Measurements from ENCODE around the gene DIS3L2.

Gene DIS3L2

DNA sequence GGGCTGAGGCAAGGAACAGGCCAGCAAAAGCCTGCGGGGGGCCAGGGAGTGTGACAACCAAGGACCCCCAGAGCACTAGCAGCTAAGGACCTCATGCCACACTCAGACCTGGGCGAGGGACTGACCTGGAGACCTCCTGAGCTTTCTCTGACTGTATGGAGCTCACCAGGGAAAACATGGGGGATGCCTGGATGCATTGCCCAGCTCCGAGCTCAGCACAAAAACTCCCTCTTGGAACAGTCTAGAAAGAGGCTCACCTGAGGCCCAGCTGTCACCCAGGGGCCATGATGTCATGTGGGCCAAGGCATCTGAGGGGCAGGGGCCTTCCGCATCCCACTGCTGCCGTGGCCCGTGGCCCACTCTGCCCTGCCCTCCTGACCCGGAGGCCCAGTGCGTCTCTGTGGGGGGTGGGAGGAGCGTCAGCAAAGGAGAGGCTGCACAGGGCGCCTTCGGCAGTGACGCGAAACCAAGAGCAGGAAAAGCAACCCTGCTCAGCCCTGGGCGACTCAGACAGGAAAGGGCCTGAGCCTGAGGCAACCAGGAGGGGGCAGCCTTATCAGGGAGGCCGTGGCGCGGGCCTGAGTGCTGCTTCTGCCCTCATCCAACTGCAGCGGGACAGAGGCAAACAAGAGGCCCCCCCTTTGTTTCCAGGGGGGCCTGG, 359.8 kb downstream of the DIS3L2 start:
- no peak overlapping the region for H3K27ac ChIP-seq (replicated peaks; ENCODE audit: low read length)
- H3K18ac ChIP-seq (ENCODE audit: low read length), result peak overlapping the region; percentile 49
- H2BK15ac ChIP-seq (ENCODE audit: low read length), result no peak overlapping the region
- H3K4me2 ChIP-seq (ENCODE audit: insufficient read depth, low read length, poor library complexity, severe bottlenecking), result no peak overlapping the region
- H2BK120ac ChIP-seq (ENCODE audit: low read depth, low read length), result no peak overlapping the region
- peaks cover 3% of the 10 kb centered on the region for H3K79me1 ChIP-seq (ENCODE audit: low read depth, low read length)
- no peaks in the 10 kb centered on the region for H3K27me3 ChIP-seq (ENCODE audit: control insufficient read depth in 3 of 3, insufficient read depth in 3 of 3, low read depth in 1 of 3, low read length in 3 of 3)
- no peak overlapping the region for H3K4ac ChIP-seq (ENCODE audit: low read length)
- no peak overlapping the region for H3K23ac ChIP-seq (ENCODE audit: low read depth, low read length, poor library complexity)
- no peaks in the 10 kb centered on the region for H3K36me3 ChIP-seq (replicated peaks in 1 of 2; ENCODE audit: control insufficient read depth in 2 of 2, insufficient read depth in 2 of 2, low read length in 2 of 2)
- no peak overlapping the region for H2BK5ac ChIP-seq (ENCODE audit: low read length)
- no peaks in the 10 kb centered on the region for H3K9me3 ChIP-seq (replicated peaks in 1 of 2; ENCODE audit: control insufficient read depth in 2 of 2, insufficient read depth in 1 of 2, low read depth in 1 of 2, low read length in 2 of 2)
- H4K8ac ChIP-seq (ENCODE audit: low read depth, low read length), result no peak overlapping the region
- H2AK5ac ChIP-seq (ENCODE audit: low read depth, low read length), result no peak overlapping the region
- no peak overlapping the region for H2AFZ ChIP-seq (ENCODE audit: low read length)
- no peak overlapping the region for H4K91ac ChIP-seq (ENCODE audit: low read depth, low read length, poor library complexity)
- WGBS, 2 donors (ENCODE audit: extremely low coverage in 2 of 2, insufficient read length in 2 of 2, insufficient replicate concordance in 1 of 2), result no CpG with 5 or more reads among the region's 18 CpGs
- no peak overlapping the region for H3K4me3 ChIP-seq (ENCODE audit: low read length in 2 of 2)
- no peak overlapping the region for H2BK12ac ChIP-seq (ENCODE audit: low read length)
- no peak overlapping the region for H3K14ac ChIP-seq (ENCODE audit: low read length)
- H3K9ac ChIP-seq (ENCODE audit: low read depth, low read length, poor library complexity), result no peak overlapping the region
- no peak for DNase-seq (ENCODE audit: low spot score)
- peaks cover 2% of the 10 kb centered on the region in 2 donors for H3K4me1 ChIP-seq (ENCODE audit: control insufficient read depth in 2 of 2, insufficient read depth in 1 of 2, low read depth in 1 of 2, low read length in 2 of 2)

DNA sequence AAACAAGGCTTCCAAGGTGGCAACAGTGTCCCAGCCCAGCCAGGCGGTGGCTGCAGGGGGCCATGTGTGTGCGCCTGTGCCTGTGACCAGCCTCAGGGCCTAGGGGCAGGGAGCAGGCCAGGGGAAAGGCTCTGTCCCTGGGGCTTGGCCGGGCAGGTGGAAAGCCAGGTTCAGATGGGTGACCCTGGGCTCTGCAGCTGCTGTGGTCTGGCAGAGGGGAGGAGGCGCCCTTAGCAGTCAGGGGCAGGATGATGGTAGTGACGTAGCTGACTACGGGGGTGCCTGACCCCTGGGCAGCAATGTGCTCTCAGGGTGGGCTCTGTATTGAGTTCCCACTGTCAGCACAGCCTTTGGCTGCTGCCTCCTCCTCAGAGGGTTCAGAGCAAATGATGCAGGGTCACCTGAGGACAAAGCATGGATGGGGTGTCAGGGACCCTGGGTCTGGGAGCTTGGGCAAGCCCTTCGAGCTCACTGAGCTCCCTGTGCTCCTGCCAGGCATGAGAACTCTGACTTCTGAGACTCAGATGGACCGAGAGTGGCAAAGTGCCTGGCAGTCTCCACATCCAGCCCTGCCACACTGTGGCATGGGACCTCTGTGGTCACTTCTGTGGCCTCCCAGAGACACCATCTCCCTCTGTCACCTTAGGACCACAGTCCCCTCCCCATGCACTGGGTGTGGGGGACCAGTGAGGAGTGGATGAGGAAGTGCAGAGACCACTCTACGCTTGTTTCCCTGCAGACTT, 360.5 kb downstream of the DIS3L2 start:
- peaks cover 0 to 2% of the 10 kb centered on the region in 2 donors for H3K4me1 ChIP-seq (ENCODE audit: control insufficient read depth in 2 of 2, insufficient read depth in 1 of 2, low read depth in 1 of 2, low read length in 2 of 2)
- no peak overlapping the region for H2AK5ac ChIP-seq (ENCODE audit: low read depth, low read length)
- no peak overlapping the region for H3K14ac ChIP-seq (ENCODE audit: low read length)
- H3K9me3 ChIP-seq (replicated peaks in 1 of 2; ENCODE audit: control insufficient read depth in 2 of 2, insufficient read depth in 1 of 2, low read depth in 1 of 2, low read length in 2 of 2), result no peaks in the 10 kb centered on the region
- H3K9ac ChIP-seq (ENCODE audit: low read depth, low read length, poor library complexity), result peak overlapping the region; percentile 31
- no peaks in the 10 kb centered on the region for H3K36me3 ChIP-seq (replicated peaks in 1 of 2; ENCODE audit: control insufficient read depth in 2 of 2, insufficient read depth in 2 of 2, low read length in 2 of 2)
- H3K18ac ChIP-seq (ENCODE audit: low read length), result peak overlapping the region; percentile 49
- H3K27ac ChIP-seq (replicated peaks; ENCODE audit: low read length), result no peak overlapping the region
- H3K4ac ChIP-seq (ENCODE audit: low read length), result no peak overlapping the region
- H3K4me3 ChIP-seq (ENCODE audit: low read length in 2 of 2), result no peak overlapping the region
- no peak overlapping the region for H2BK5ac ChIP-seq (ENCODE audit: low read length)
- H2AFZ ChIP-seq (ENCODE audit: low read length), result no peak overlapping the region
- DNase-seq (ENCODE audit: low spot score), result no peak
- no CpG with 5 or more reads among the region's 9 CpGs for WGBS, 2 donors (ENCODE audit: extremely low coverage in 2 of 2, insufficient read length in 2 of 2, insufficient replicate concordance in 1 of 2)
- H2BK120ac ChIP-seq (ENCODE audit: low read depth, low read length), result no peak overlapping the region
- H4K8ac ChIP-seq (ENCODE audit: low read depth, low read length), result no peak overlapping the region
- H2BK12ac ChIP-seq (ENCODE audit: low read length), result no peak overlapping the region
- no peak overlapping the region for H4K91ac ChIP-seq (ENCODE audit: low read depth, low read length, poor library complexity)
- H2BK15ac ChIP-seq (ENCODE audit: low read length), result no peak overlapping the region
- H3K4me2 ChIP-seq (ENCODE audit: insufficient read depth, low read length, poor library complexity, severe bottlenecking), result no peak overlapping the region
- no peaks in the 10 kb centered on the region for H3K27me3 ChIP-seq (ENCODE audit: control insufficient read depth in 3 of 3, insufficient read depth in 3 of 3, low read depth in 1 of 3, low read length in 3 of 3)
- no peak overlapping the region for H3K23ac ChIP-seq (ENCODE audit: low read depth, low read length, poor library complexity)
- H3K79me1 ChIP-seq (ENCODE audit: low read depth, low read length), result peaks cover 3% of the 10 kb centered on the region

- WGBS, 2 donors (ENCODE audit: extremely low coverage in 2 of 2, insufficient read length in 2 of 2, insufficient replicate concordance in 1 of 2), result no CpG with 5 or more reads among the region's 18 CpGs
- Histone ChIP-seq H3K4ac (ENCODE audit: low read length) (no peak overlapping the region), H3K9me3 (replicated peaks in 1 of 2; ENCODE audit: control insufficient read depth in 2 of 2, insufficient read depth in 1 of 2, low read depth in 1 of 2, low read length in 2 of 2) (no peaks in the 10 kb centered on the region), H3K27me3 (ENCODE audit: control insufficient read depth in 3 of 3, insufficient read depth in 3 of 3, low read depth in 1 of 3, low read length in 3 of 3) (no peaks in the 10 kb centered on the region), H3K36me3 (replicated peaks in 1 of 2; ENCODE audit: control insufficient read depth in 2 of 2, insufficient read depth in 2 of 2, low read length in 2 of 2) (no peaks in the 10 kb centered on the region), H3K23ac (ENCODE audit: low read depth, low read length, poor library complexity) (no peak overlapping the region), H3K27ac (replicated peaks; ENCODE audit: low read length) (no peak overlapping the region), H3K4me3 (ENCODE audit: low read length in 2 of 2) (no peak overlapping the region), H2AFZ (ENCODE audit: low read length) (no peak overlapping the region), H3K14ac (ENCODE audit: low read length) (peak overlapping the region; percentile 11), H3K9ac (ENCODE audit: low read depth, low read length, poor library complexity) (peak overlapping the region; percentile 18), H3K4me2 (ENCODE audit: insufficient read depth, low read length, poor library complexity, severe bottlenecking) (no peak overlapping the region), H3K18ac (ENCODE audit: low read length) (no peak overlapping the region), H2BK15ac (ENCODE audit: low read length) (no peak overlapping the region), H2BK12ac (ENCODE audit: low read length) (no peak overlapping the region), H2AK5ac (ENCODE audit: low read depth, low read length) (no peak overlapping the region), H3K79me1 (ENCODE audit: low read depth, low read length) (peaks cover 3% of the 10 kb centered on the region), H4K8ac (ENCODE audit: low read depth, low read length) (no peak overlapping the region), H2BK120ac (ENCODE audit: low read depth, low read length) (no peak overlapping the region), H3K4me1 (ENCODE audit: control insufficient read depth in 2 of 2, insufficient read depth in 1 of 2, low read depth in 1 of 2, low read length in 2 of 2) (peaks cover 0 to 2% of the 10 kb centered on the region in 2 donors), H4K91ac (ENCODE audit: low read depth, low read length, poor library complexity) (no peak overlapping the region), H2BK5ac (ENCODE audit: low read length) (no peak overlapping the region)
- no peak for DNase-seq (ENCODE audit: low spot score)
Observed at GRCh38 chr2:232322560-232323327, 361.2 kb downstream of the DIS3L2 start.

GRCh38 chr2:232323328-232323650, 361.8 kb downstream of the DIS3L2 start:
- Histone ChIP-seq H3K79me1 (ENCODE audit: low read depth, low read length) (peaks cover 3% of the 10 kb centered on the region), H3K23ac (ENCODE audit: low read depth, low read length, poor library complexity) (no peak overlapping the region), H2AFZ (ENCODE audit: low read length) (no peak overlapping the region), H3K9ac (ENCODE audit: low read depth, low read length, poor library complexity) (no peak overlapping the region), H4K91ac (ENCODE audit: low read depth, low read length, poor library complexity) (no peak overlapping the region), H2BK12ac (ENCODE audit: low read length) (no peak overlapping the region), H3K4me1 (ENCODE audit: control insufficient read depth in 2 of 2, insufficient read depth in 1 of 2, low read depth in 1 of 2, low read length in 2 of 2) (peaks cover 0 to 2% of the 10 kb centered on the region in 2 donors), H3K4me3 (ENCODE audit: low read length in 2 of 2) (no peak overlapping the region), H3K27ac (replicated peaks; ENCODE audit: low read length) (no peak overlapping the region), H3K9me3 (replicated peaks in 1 of 2; ENCODE audit: control insufficient read depth in 2 of 2, insufficient read depth in 1 of 2, low read depth in 1 of 2, low read length in 2 of 2) (no peaks in the 10 kb centered on the region), H3K18ac (ENCODE audit: low read length) (no peak overlapping the region), H2BK5ac (ENCODE audit: low read length) (no peak overlapping the region), H3K14ac (ENCODE audit: low read length) (no peak overlapping the region), H4K8ac (ENCODE audit: low read depth, low read length) (no peak overlapping the region), H3K36me3 (replicated peaks in 1 of 2; ENCODE audit: control insufficient read depth in 2 of 2, insufficient read depth in 2 of 2, low read length in 2 of 2) (no peaks in the 10 kb centered on the region), H2BK120ac (ENCODE audit: low read depth, low read length) (no peak overlapping the region), H2AK5ac (ENCODE audit: low read depth, low read length) (no peak overlapping the region), H2BK15ac (ENCODE audit: low read length) (no peak overlapping the region), H3K27me3 (ENCODE audit: control insufficient read depth in 3 of 3, insufficient read depth in 3 of 3, low read depth in 1 of 3, low read length in 3 of 3) (no peaks in the 10 kb centered on the region), H3K4me2 (ENCODE audit: insufficient read depth, low read length, poor library complexity, severe bottlenecking) (no peak overlapping the region), H3K4ac (ENCODE audit: low read length) (no peak overlapping the region)
- DNase-seq (ENCODE audit: low spot score), result no peak
- WGBS, 2 donors (ENCODE audit: extremely low coverage in 2 of 2, insufficient read length in 2 of 2, insufficient replicate concordance in 1 of 2), result no CpG with 5 or more reads among the region's 4 CpGs
